Measurements from ENCODE around the gene TADA2A.
"Not testable (repeated sequence)": the region's sequence is repeated elsewhere in the genome, so short reads cannot be mapped to it uniquely, and the experiment has no call there.

TADA2A gene

DNA sequence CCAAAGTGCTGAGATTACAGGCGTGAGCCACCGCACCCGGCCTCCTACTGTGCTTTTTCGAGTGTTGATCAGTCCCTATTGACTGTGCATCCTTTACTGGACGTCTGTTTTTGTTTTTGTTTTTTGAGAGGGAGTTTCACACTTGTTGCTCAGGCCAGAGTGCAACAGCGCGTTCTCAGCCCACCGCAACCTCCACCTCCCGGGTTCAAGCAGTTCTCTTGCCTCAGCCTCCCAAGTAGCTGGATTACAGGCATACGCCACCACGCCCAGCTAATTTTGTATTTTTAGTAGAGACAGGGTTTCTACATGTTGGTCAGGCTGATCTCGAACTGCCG lies 1.4 kb downstream of the TADA2A start:
- not testable (repeated sequence) for H3K9me3 ChIP-seq (replicated peaks in 1 of 2; ENCODE audit: control insufficient read depth in 2 of 2, insufficient read depth in 1 of 2, low read depth in 1 of 2, low read length in 2 of 2); H4K8ac ChIP-seq (ENCODE audit: low read depth, low read length); H2AK5ac ChIP-seq (ENCODE audit: low read depth, low read length); H3K4ac ChIP-seq (ENCODE audit: low read length); H2AFZ ChIP-seq (ENCODE audit: low read length); H3K4me1 ChIP-seq (ENCODE audit: control insufficient read depth in 2 of 2, insufficient read depth in 1 of 2, low read depth in 1 of 2, low read length in 2 of 2); H3K18ac ChIP-seq (ENCODE audit: low read length); H4K91ac ChIP-seq (ENCODE audit: low read depth, low read length, poor library complexity); H3K23ac ChIP-seq (ENCODE audit: low read depth, low read length, poor library complexity); H3K27me3 ChIP-seq (ENCODE audit: control insufficient read depth in 3 of 3, insufficient read depth in 3 of 3, low read depth in 1 of 3, low read length in 3 of 3); H2BK5ac ChIP-seq (ENCODE audit: low read length); H3K27ac ChIP-seq (replicated peaks; ENCODE audit: low read length); H3K14ac ChIP-seq (ENCODE audit: low read length); H2BK15ac ChIP-seq (ENCODE audit: low read length); H3K9ac ChIP-seq (ENCODE audit: low read depth, low read length, poor library complexity); H3K4me3 ChIP-seq (ENCODE audit: low read length in 2 of 2); H3K4me2 ChIP-seq (ENCODE audit: insufficient read depth, low read length, poor library complexity, severe bottlenecking); DNase-seq (ENCODE audit: low spot score); H2BK120ac ChIP-seq (ENCODE audit: low read depth, low read length); H3K79me1 ChIP-seq (ENCODE audit: low read depth, low read length); H2BK12ac ChIP-seq (ENCODE audit: low read length)
- peaks cover 3 to 64% of the 10 kb centered on the region in 2 donors for H3K36me3 ChIP-seq (replicated peaks in 1 of 2; ENCODE audit: control insufficient read depth in 2 of 2, insufficient read depth in 2 of 2, low read length in 2 of 2)
- WGBS, 2 donors (ENCODE audit: extremely low coverage in 2 of 2, insufficient read length in 2 of 2, insufficient replicate concordance in 1 of 2) = no CpG with 5 or more reads among the region's 13 CpGs

DNA sequence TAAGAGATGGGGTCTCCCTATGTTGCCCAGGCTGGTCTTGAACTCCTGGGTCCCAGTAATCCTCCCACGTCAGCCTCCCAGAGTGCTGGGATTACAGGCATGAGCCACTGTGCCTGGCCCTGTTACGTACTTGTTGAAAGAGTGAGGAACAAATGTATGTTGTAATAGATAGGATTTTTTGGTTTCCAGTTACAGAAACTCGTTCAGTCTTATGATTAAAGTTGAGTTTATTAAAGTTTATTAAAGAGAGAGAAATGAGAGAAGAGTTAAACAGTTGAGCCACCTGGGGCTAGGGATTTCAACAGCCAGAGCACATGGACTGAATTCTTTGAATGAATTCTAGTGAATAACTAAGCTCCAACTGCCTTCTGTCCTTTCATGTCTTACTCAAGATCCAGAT lies 3.7 kb downstream of the TADA2A start:
- no peak for DNase-seq (ENCODE audit: low spot score)
- H2BK12ac ChIP-seq (ENCODE audit: low read length) = no peak overlapping the region
- H3K27me3 ChIP-seq (ENCODE audit: control insufficient read depth in 3 of 3, insufficient read depth in 3 of 3, low read depth in 1 of 3, low read length in 3 of 3) = no peaks in the 10 kb centered on the region
- no peak overlapping the region for H2BK5ac ChIP-seq (ENCODE audit: low read length)
- H3K9ac ChIP-seq (ENCODE audit: low read depth, low read length, poor library complexity) = no peak overlapping the region
- no peak overlapping the region for H4K8ac ChIP-seq (ENCODE audit: low read depth, low read length)
- H2AFZ ChIP-seq (ENCODE audit: low read length) = no peak overlapping the region
- no peak overlapping the region for H3K23ac ChIP-seq (ENCODE audit: low read depth, low read length, poor library complexity)
- no peak overlapping the region for H3K18ac ChIP-seq (ENCODE audit: low read length)
- H3K27ac ChIP-seq (replicated peaks; ENCODE audit: low read length) = no peak overlapping the region
- H3K9me3 ChIP-seq (replicated peaks in 1 of 2; ENCODE audit: control insufficient read depth in 2 of 2, insufficient read depth in 1 of 2, low read depth in 1 of 2, low read length in 2 of 2) = peaks cover 0 to 8% of the 10 kb centered on the region in 2 donors
- H3K14ac ChIP-seq (ENCODE audit: low read length) = no peak overlapping the region
- peaks cover 6 to 72% of the 10 kb centered on the region in 2 donors for H3K36me3 ChIP-seq (replicated peaks in 1 of 2; ENCODE audit: control insufficient read depth in 2 of 2, insufficient read depth in 2 of 2, low read length in 2 of 2)
- H2BK15ac ChIP-seq (ENCODE audit: low read length) = no peak overlapping the region
- peaks cover 3% of the 10 kb centered on the region for H3K79me1 ChIP-seq (ENCODE audit: low read depth, low read length)
- H3K4me3 ChIP-seq (ENCODE audit: low read length in 2 of 2) = no peak overlapping the region
- H4K91ac ChIP-seq (ENCODE audit: low read depth, low read length, poor library complexity) = no peak overlapping the region
- H3K4me1 ChIP-seq (ENCODE audit: control insufficient read depth in 2 of 2, insufficient read depth in 1 of 2, low read depth in 1 of 2, low read length in 2 of 2) = no peaks in the 10 kb centered on the region
- WGBS, 2 donors (ENCODE audit: extremely low coverage in 2 of 2, insufficient read length in 2 of 2, insufficient replicate concordance in 1 of 2) = 100% methylated on average over 1 of the region's 3 CpGs; no CpG with 5 or more reads in 1 of the 2 donors
- H2BK120ac ChIP-seq (ENCODE audit: low read depth, low read length) = no peak overlapping the region
- no peak overlapping the region for H3K4me2 ChIP-seq (ENCODE audit: insufficient read depth, low read length, poor library complexity, severe bottlenecking)
- no peak overlapping the region for H3K4ac ChIP-seq (ENCODE audit: low read length)
- H2AK5ac ChIP-seq (ENCODE audit: low read depth, low read length) = no peak overlapping the region

DNA sequence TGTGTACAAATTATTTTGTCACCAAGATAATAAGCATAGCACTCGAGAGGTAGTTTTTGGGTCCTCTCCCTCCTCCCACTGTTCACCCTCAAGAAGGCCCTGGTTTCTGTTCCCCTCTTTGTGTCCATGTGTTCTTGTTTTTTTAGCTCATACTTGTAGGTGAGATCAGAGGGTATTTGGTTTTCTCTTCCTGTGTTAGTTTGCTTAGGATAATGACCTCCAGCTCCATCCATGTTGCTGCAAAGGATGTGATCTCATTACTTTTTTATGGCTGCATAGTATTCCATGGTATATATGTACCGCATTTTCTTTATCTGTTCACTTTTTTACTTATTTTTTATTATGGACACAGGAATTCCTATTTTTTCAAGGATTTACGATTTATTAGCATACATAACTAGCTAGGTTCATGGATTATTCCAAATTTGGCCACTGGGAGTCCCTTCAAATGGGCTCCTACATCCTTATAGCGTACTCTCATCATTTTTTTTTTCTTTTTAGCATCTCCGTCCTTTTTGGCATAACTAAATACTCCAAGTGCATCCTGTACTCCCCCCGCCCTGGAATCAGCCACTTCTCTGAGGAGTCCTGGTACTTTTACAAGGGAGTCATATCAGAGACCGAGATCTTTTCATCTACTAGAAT lies 7.3 kb downstream of the TADA2A start:
- peaks cover 0 to 8% of the 10 kb centered on the region in 2 donors for H3K9me3 ChIP-seq (replicated peaks in 1 of 2; ENCODE audit: control insufficient read depth in 2 of 2, insufficient read depth in 1 of 2, low read depth in 1 of 2, low read length in 2 of 2)
- H3K4me3 ChIP-seq (ENCODE audit: low read length in 2 of 2) = no peak overlapping the region
- H3K14ac ChIP-seq (ENCODE audit: low read length) = no peak overlapping the region
- no peaks in the 10 kb centered on the region for H3K27me3 ChIP-seq (ENCODE audit: control insufficient read depth in 3 of 3, insufficient read depth in 3 of 3, low read depth in 1 of 3, low read length in 3 of 3)
- no peak for DNase-seq (ENCODE audit: low spot score)
- no peak overlapping the region for H4K8ac ChIP-seq (ENCODE audit: low read depth, low read length)
- no CpG with 5 or more reads among the region's 7 CpGs for WGBS, 2 donors (ENCODE audit: extremely low coverage in 2 of 2, insufficient read length in 2 of 2, insufficient replicate concordance in 1 of 2)
- H3K9ac ChIP-seq (ENCODE audit: low read depth, low read length, poor library complexity) = no peak overlapping the region
- H2BK15ac ChIP-seq (ENCODE audit: low read length) = no peak overlapping the region
- H2AFZ ChIP-seq (ENCODE audit: low read length) = no peak overlapping the region
- H3K18ac ChIP-seq (ENCODE audit: low read length) = no peak overlapping the region
- no peaks in the 10 kb centered on the region for H3K4me1 ChIP-seq (ENCODE audit: control insufficient read depth in 2 of 2, insufficient read depth in 1 of 2, low read depth in 1 of 2, low read length in 2 of 2)
- no peak overlapping the region for H3K27ac ChIP-seq (replicated peaks; ENCODE audit: low read length)
- no peak overlapping the region for H3K4me2 ChIP-seq (ENCODE audit: insufficient read depth, low read length, poor library complexity, severe bottlenecking)
- H2AK5ac ChIP-seq (ENCODE audit: low read depth, low read length) = no peak overlapping the region
- H3K4ac ChIP-seq (ENCODE audit: low read length) = no peak overlapping the region
- no peak overlapping the region for H3K23ac ChIP-seq (ENCODE audit: low read depth, low read length, poor library complexity)
- no peak overlapping the region for H2BK5ac ChIP-seq (ENCODE audit: low read length)
- no peak overlapping the region for H4K91ac ChIP-seq (ENCODE audit: low read depth, low read length, poor library complexity)
- H2BK120ac ChIP-seq (ENCODE audit: low read depth, low read length) = no peak overlapping the region
- H3K36me3 ChIP-seq (replicated peaks in 1 of 2; ENCODE audit: control insufficient read depth in 2 of 2, insufficient read depth in 2 of 2, low read length in 2 of 2) = peaks cover 6 to 95% of the 10 kb centered on the region in 2 donors
- H2BK12ac ChIP-seq (ENCODE audit: low read length) = no peak overlapping the region
- no peaks in the 10 kb centered on the region for H3K79me1 ChIP-seq (ENCODE audit: low read depth, low read length)

DNA sequence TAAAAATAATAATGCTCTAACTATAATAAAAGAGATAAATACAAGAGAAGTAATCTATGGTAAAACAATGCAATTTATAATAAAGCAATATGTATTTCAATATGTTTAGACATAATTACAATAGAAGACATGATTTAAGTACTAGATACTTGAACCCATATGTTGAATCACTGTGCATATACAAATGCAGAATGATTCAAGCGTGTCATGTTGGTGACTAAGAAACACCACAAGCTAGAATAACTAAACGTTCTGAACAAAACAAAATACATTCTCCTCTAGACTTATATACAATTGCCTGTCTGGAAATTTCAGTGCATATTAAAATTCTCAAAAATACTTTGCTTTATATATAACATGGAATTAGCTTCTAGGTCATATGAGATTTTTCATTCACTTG lies 11.2 kb downstream of the TADA2A start:
- Histone ChIP-seq H3K14ac (ENCODE audit: low read length) (no peak overlapping the region), H3K36me3 (replicated peaks in 1 of 2; ENCODE audit: control insufficient read depth in 2 of 2, insufficient read depth in 2 of 2, low read length in 2 of 2) (peaks cover 4 to 89% of the 10 kb centered on the region in 2 donors), H3K9me3 (replicated peaks in 1 of 2; ENCODE audit: control insufficient read depth in 2 of 2, insufficient read depth in 1 of 2, low read depth in 1 of 2, low read length in 2 of 2) (peaks cover 0 to 8% of the 10 kb centered on the region in 2 donors), H3K9ac (ENCODE audit: low read depth, low read length, poor library complexity) (no peak overlapping the region), H3K79me1 (ENCODE audit: low read depth, low read length) (no peaks in the 10 kb centered on the region), H2BK120ac (ENCODE audit: low read depth, low read length) (no peak overlapping the region), H3K4ac (ENCODE audit: low read length) (no peak overlapping the region), H3K4me1 (ENCODE audit: control insufficient read depth in 2 of 2, insufficient read depth in 1 of 2, low read depth in 1 of 2, low read length in 2 of 2) (no peaks in the 10 kb centered on the region), H3K4me2 (ENCODE audit: insufficient read depth, low read length, poor library complexity, severe bottlenecking) (no peak overlapping the region), H2BK15ac (ENCODE audit: low read length) (no peak overlapping the region), H3K4me3 (ENCODE audit: low read length in 2 of 2) (no peak overlapping the region), H2BK12ac (ENCODE audit: low read length) (no peak overlapping the region), H2AK5ac (ENCODE audit: low read depth, low read length) (no peak overlapping the region), H2AFZ (ENCODE audit: low read length) (no peak overlapping the region), H3K27me3 (ENCODE audit: control insufficient read depth in 3 of 3, insufficient read depth in 3 of 3, low read depth in 1 of 3, low read length in 3 of 3) (no peaks in the 10 kb centered on the region), H3K18ac (ENCODE audit: low read length) (no peak overlapping the region), H4K91ac (ENCODE audit: low read depth, low read length, poor library complexity) (no peak overlapping the region), H3K27ac (replicated peaks; ENCODE audit: low read length) (no peak overlapping the region), H3K23ac (ENCODE audit: low read depth, low read length, poor library complexity) (no peak overlapping the region), H4K8ac (ENCODE audit: low read depth, low read length) (no peak overlapping the region), H2BK5ac (ENCODE audit: low read length) (no peak overlapping the region)
- no CpG with 5 or more reads among the region's 2 CpGs for WGBS, 2 donors (ENCODE audit: extremely low coverage in 2 of 2, insufficient read length in 2 of 2, insufficient replicate concordance in 1 of 2)
- no peak for DNase-seq (ENCODE audit: low spot score)

Data from neuronal stem cell (in vitro differentiated cells).